NOMO-1 (cell line): ENCODE measurements around the gene RFX5.
"Not testable (repeated sequence)": the region's sequence is repeated elsewhere in the genome, so short reads cannot be mapped to it uniquely, and the experiment has no call there.

Experiments
- DNase-seq, 2 experiments: peaks; one replicate each; lab custom pipeline; 2025; ENCODE audit not compliant: unreplicated experiment in 2 of 2; lab: John Stamatoyannopoulos, UW

Gene RFX5

GRCh38 chr1:151362308-151363155 is 15.5 kb upstream of the RFX5 start:
- no peak for DNase-seq

DNA sequence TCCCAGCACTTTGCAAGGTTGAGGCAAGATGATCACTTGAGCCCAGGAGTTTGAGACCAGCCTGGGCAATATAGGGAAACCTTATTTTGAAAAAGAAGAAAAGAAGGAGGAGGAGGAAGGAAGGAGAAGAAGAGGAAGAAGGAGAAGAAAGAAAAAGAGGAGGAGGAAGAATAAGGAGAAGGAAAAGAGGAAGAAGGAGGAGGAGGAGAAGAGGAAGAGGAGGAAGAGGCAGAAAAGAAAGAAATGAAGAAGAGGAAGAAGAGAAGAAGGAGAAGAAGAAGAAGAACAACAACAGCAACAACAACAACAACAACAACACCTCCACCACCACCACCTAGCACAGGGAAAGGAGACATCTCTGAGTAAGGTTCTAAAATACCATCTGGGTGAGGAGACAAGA is 14.8 kb upstream of the RFX5 start:
- no peak for DNase-seq

- DNase-seq = no peak
These were observed 9.6 kb upstream of the RFX5 start for GRCh38 chr1:151356696-151357095.

GRCh38 chr1:151352021-151352718 is 5.1 kb upstream of the RFX5 start:
- DNase-seq = peak in 1 of 2 experiments; percentile 13

- not testable (repeated sequence) for DNase-seq
These were observed 3.3 kb upstream of the RFX5 start for GRCh38 chr1:151350323-151350722.

DNA sequence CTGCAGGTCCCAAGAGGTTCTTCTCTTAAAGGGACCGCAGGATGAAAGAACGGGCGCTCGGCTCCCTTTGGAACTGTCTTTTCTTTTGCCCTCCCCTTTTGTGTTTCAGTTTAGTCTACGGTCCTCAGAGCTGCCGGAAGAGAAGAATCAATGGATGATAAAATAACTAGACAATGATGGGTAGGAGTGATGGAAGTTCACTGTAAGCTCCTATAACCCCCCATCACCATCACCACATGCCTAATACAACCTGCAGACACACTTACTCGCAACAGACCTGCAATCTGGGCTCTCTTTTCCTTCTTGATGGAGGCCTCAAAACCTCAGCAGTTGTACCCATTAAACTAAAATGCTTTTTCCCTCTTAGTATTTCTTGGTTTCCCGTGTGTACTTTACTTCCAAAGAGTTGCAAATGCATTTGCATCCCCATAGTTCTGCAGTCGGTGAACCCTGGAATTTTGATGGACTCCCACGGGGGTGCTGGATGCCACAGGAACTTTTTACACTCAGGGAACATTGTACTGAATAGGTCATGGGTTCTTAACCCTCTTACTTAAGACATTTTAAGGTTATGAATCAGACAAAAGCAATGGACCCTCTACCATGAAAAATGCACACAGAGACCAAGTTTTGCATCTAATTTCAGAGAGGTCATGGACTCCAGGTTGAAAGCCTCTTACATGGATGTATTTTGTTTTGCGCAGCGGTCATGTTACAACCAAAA is 633 bp upstream of the RFX5 start:
- no peak for DNase-seq

DNA sequence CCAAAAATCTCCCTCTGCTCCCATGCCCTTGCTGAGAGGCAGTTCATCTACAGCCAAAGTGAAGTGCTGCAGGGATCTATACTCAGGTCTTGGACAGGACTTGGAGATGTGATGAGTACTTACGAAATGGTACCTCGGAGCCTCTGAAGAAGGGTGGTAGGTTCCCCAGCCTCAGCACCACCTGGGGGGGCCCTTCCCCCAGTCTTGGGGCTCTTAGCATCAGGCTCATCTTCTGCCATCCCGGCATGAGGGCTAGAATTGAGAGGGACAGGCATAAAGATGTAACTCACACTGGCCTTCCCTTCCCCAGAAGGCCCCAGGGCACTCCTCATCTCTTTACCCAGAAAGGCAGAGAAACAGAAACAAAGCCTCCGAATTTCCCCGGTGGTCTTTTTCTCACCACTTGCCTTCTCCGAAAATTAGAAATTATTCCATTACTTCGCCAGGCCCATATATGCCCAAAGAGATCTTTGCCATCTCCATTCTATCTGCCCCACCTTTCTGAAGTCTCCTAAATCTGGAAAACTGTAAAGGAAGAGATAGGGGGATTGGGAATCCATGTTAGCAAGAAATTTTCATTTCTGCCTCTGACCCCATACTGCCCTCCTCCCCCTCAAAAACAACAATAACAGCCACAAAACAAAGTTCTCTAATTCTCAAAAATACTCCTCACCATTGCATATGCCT is 827 bp downstream of the RFX5 start:
- no peak for DNase-seq

DNA sequence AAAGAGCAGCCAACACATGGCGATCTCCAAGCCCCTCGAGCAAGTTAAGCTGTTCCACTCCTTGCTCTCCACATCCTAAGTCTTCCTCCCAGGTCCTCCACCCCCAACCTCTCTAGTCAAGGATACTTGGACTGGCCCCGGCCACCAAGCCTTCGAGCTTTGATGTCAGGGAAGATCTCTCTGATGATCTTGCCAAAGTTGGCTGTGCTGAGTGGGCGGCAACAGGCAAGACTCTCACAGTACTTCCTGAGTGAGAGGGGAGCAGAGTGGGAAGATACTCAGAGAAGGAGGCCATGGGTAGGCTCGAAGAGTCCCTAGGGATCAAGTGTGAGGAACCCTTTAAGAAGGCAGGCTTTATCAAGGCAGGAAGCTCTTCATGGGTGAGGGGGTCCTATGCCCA is 2.8 kb downstream of the RFX5 start:
- DNase-seq = no peak

DNA sequence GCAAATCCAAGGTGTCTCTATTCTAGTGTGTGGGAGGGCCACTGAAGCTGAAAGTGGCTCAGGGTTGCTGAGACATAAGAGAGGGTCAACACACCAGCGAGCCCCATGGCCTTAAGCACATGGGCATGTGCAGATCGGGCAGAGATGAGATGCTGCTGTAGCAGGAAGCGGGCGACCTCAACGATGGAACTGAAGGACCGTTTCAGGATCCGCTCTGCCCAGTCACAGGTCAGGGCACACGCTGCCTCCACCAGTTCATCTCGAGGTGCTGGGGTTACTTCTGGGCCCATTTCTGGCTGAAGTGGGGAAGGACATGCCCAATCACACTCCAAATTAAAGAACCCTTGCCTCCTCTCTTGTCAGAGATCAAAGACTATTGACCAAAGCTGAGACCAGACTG is 3.5 kb downstream of the RFX5 start:
- no peak for DNase-seq

DNA sequence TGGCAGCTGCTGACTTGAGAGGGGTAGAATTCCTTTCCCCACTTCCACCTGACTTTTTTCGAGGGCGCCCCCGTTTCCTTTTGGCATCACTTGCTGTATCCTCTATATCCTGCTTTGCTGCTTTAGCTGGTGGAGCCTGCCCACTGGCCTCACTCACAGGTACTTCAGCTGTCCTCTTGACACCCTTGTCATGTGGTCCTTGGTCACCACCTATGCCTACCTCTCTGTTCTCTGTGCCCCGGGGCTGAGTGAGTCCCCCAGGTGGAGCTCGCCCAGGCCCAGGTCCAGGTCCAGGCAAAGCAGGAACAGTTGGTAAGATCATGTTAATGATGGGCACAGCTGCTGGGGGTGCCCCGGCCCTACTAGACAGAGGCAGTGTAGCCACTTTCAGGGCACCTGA is 4.5 kb downstream of the RFX5 start:
- no peak for DNase-seq

DNA sequence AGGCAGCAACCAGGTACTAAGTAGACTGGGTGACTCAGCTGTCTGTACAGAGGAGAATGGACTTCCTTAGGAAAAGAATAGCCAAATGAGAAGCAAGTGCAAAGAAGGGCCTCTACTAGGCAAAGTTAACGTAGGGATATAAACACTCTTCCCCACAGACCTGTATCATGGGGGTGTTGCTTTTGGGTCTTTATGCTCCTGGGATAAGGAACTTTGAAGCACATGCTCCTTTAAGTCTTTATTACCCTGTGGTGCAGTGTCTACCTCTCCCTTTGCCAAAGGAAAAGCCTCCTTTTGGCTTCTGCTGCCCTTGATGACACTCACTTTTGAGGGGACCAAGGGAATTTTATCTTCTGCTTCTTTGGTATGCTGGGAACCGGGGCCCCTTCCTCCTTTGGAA is 5.0 kb downstream of the RFX5 start:
- DNase-seq = no peak

GRCh38 chr1:151340870-151341754 is 5.9 kb downstream of the RFX5 start:
- DNase-seq = peak; percentile 44 to 86

- DNase-seq = no peak
These were observed 10.5 kb downstream of the RFX5 start for GRCh38 chr1:151336556-151336955.

DNA sequence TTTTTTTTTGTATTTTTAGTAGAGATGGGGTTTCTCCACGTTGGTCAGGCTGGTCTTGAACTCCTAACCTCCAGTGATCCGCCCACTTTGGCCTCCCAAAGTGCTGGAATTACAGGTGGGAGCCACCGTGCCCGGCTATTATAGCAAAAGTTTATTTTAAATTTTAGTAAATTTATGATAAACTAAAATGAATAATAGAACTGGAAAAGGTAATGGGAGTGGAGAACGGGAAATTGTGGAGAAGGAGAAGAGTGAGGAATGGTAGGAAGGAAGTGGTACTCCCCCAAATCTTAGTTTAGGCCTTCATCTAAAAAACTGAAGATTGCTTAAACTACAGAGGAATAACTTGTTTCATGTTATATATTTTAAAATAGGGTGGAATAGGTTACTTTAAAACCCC is 12.2 kb downstream of the RFX5 start:
- DNase-seq = no peak

DNA sequence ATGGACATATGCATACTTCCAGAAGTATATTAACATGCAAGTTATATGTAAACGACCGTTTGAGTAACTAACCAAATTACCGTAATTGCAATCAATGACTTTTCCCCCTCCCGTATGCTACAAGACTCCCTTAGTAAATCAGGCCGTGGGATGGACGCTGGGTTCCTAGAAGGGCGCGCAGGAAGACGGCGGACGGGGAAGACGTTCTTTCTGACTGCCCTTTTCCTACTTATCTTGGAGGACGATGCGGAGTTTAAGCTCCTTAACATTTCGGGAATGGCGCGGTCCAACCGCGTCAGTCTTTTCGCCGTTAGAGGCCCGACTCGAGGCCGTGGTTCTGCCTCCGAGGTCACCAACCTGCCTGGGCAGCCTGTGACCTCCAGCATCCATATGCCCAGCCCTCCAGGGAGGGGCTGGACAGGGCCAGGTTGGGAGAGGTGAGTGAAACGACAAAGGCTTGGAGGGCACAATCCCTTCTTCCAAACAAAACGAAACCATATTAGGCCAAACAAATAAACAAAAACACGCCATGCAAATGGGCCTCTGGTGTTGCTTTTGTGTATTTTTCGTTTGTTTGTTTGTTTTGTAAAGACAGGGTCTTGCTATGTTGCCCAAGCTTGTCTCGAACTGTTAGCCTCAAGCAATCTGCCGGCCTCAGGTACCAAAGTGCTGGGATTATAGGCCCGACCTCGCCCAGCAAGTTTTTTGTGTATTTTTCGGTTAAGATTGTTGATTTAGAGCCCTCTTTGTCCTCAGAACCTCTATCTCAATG is 19.0 kb downstream of the RFX5 start:
- DNase-seq = no peak

- DNase-seq = peak; percentile 90 to 94
These were observed 19.7 kb downstream of the RFX5 start, which contains the start of gene PI4KB for GRCh38 chr1:151327223-151327902. TSS of gene PI4KB (minus strand) at chr1:151327416. CDS start at chr1:151316481, 10,935 bp downstream.

DNA sequence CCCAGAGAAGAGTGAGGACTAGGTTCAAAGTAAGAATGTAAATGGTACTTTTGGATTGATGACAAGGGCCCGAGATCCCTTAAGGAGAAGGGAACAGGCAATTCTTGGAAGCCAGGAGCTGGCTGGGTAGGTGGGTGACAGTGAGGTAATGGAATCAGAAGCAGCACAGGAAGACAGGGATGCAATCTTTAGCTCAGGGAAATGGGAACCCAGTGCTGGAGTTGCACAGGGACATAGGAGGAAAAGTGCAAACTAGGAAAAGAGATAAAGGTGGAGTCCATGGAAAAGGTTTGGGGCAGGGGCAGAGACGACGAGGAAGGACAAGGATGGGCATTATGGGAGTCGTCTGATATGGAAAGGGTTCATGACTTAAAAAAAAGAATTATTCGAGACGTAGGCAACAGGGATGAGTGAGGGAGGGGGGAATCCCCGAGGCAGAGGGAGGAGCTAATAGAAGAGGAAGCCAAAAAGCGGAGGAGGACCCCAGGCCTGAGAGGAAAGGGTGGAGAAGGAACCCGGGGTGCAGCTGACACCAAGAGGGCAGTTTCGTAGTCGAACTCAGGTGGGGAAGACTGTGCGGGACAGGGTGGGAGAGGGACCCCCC is 20.3 kb downstream of the RFX5 start:
- peak; percentile 59 to 65 for DNase-seq
